ENCODE results near the gene AHDC1.
A peak's percentile ranks its signal among the peaks of the same experiment; 100 is the strongest.

The AHDC1 gene

DNA sequence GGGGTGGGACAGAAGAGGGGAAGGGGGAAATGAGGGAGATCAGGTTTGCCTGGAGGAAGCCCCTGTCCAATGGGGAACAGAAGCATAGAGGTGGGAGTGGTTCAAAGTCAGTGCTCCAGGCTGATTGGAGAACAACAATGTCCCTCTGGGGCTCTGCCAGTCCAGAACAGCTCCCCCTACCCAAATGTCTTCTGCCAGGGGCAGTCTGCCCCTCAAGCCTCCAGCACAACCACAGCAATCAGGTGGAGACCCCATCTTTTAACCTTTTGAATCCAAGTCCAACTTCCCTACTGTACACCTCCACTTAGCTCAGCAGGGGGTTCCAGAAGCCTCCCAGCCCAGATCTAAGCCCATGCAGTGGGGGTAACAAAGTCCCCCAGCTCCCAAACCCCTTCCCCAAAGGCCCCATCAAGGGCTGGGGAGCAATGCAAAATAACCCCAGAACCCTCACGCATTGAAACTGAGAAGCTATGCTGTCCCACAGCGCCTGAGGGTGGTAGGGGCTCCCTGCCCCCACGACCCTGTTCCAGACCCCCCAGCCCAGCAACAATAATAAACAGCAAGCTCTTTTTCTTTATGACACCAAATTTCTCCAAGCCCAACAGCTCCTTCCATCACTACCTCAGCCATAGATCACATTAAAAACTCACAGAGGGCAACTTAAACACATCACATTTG is 3.3 kb downstream of the AHDC1 start:
- peaks cover 59% of the 10 kb centered on the region for H3K4me1 ChIP-seq (ENCODE audit: insufficient read depth, low read length)
- H3K36me3 ChIP-seq (ENCODE audit: insufficient read depth, low read length): no peaks in the 10 kb centered on the region
- no peaks in the 10 kb centered on the region for H3K9me3 ChIP-seq (ENCODE audit: control insufficient read depth, insufficient read depth, low read length)
- H3K9ac ChIP-seq (ENCODE audit: low read depth, low read length): no peak overlapping the region

DNA sequence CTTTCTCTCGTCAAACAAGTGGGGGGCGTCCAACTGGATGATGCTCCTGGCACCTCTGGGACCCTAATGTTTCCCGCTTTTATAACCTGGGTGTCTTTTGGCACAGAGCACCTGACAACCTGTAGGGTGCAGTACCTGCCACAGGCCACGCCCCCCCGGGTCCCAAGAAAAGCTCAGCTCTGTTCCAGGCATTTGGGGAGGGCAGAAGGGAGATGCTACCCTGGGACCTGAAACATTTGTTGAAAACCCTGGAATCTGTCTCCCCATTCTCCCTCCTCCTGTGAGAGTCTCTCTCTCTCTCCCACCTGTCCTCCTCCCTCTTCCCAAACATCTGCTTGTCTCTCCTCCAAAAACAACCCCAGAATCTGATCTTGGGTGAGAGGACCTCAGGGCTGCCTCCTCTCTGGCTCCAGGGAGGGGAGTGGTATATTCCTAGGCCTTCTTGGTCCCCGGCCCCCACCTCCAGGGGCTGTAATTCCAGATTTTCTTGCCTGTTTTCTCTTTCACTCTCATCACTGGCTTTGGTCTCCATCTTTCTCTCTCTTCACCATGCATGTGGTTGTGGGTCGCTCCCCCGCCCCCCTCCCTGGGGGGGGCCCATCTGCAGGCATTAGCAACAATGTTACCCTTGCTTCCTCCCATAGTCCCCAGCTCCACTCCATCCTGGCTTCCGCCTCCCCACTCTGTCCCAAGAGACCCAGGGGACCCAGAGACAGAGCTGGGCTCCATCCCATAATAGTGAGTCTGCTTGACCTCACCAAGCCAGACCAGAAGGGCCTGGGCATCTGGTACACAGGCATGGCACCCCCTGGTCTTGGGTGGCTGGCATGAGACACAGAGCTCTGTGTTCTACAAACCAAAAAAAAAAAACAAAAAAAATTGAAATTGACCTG is 4.1 kb downstream of the AHDC1 start:
- H3K4me1 ChIP-seq (ENCODE audit: insufficient read depth, low read length): peaks cover 59% of the 10 kb centered on the region
- no peaks in the 10 kb centered on the region for H3K9me3 ChIP-seq (ENCODE audit: control insufficient read depth, insufficient read depth, low read length)
- peak overlapping the region; percentile 14; the same call in 1 of the 2 replicates for H3K9ac ChIP-seq (ENCODE audit: low read depth, low read length)
- H3K36me3 ChIP-seq (ENCODE audit: insufficient read depth, low read length): no peaks in the 10 kb centered on the region

DNA sequence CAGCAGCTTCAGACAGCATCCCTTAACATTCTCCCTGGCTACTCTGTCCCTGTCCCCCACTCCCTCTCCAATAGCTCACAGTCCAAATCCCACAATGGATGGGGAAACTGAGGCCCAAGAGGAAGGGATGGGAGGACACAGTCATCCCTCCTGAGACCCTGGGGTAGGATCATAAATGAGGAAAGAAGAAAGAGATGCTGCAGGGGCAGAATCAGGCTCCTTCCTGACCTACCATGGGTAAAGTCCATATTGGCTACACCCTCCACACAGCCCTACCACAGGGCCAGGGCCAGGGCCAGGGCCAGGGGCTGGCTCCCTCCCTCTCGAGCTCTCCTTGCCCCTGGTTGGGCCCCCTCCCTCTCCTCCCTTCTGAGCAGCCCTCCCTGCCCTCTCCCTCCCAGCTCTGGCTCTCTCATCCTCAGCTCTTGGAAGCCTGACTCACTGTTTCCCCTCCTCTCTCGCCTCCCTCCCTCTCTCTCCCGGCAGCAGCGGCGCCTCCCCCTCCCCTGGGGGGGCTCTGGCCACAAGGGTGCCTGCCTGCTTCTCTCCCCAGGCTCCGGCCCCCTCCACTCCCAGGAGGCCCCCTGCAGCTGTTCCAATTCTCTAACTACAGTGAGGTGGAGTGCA is 4.9 kb downstream of the AHDC1 start:
- H3K9me3 ChIP-seq (ENCODE audit: control insufficient read depth, insufficient read depth, low read length): no peaks in the 10 kb centered on the region
- peaks cover 65% of the 10 kb centered on the region for H3K4me1 ChIP-seq (ENCODE audit: insufficient read depth, low read length)
- peak overlapping the region; percentile 14; the same call in 1 of the 2 replicates for H3K9ac ChIP-seq (ENCODE audit: low read depth, low read length)
- H3K36me3 ChIP-seq (ENCODE audit: insufficient read depth, low read length): no peaks in the 10 kb centered on the region

DNA sequence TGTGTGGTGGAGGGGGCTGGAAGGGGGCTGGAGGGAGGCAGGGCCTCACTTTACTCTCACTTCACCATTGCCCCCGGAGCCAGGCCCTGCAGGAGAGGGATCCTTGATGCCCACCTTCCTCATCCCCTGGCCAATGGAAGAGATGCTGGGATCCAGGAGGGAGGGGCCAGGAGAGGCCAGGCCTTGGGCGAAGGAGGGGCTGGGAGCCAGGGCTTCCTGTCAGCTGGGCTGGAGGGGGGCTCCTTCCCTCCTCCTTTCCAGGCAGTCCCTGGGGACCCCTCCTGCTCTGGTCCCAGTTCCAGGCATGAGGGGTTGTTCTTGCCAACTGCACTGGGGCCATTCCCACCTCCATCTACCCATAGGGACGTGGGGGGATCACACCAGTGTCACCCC is 5.7 kb downstream of the AHDC1 start:
- H3K9me3 ChIP-seq (ENCODE audit: control insufficient read depth, insufficient read depth, low read length): no peaks in the 10 kb centered on the region
- no peaks in the 10 kb centered on the region for H3K36me3 ChIP-seq (ENCODE audit: insufficient read depth, low read length)
- H3K9ac ChIP-seq (ENCODE audit: low read depth, low read length): no peak overlapping the region
- peaks cover 72% of the 10 kb centered on the region for H3K4me1 ChIP-seq (ENCODE audit: insufficient read depth, low read length)

DNA sequence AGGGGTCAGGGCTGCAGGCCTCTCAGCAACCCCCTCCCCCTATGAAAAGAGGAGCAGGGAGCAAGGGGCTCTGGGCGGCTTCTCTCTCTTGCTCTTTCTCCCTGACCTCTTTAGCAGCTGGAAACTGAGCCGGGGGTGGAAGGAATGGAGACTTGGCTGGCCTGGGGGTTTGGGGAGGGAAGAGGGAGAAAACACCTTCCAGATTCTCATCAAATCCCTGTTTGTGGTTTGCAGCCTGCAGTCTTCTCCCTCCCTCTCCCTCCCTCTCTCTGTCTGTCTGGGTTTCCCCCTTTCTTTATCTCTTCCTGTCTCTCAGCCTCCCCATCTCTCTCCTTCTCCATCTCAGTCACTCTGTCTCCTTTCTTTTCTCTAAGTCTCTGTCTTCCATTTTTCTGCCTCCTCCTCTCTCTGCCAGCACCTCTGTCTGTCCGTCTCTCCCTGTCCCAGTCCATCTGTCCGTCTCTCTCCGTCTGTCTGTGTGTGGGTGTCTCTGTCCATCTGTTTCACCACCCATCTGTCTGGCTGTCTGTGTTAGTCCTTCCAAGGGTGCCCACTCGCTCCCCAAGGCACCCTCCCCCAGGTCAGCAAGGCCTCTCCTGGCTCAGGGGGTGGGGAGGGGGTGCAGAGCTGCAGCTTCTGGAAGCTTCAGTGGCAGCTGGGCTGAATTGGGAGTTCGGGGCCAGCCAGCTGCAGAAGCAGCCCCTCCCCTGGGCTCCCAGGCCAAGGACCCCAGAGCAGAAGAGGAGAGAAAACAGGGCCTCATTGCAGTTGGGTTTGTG is 6.2 kb downstream of the AHDC1 start:
- peaks cover 75% of the 10 kb centered on the region for H3K4me1 ChIP-seq (ENCODE audit: insufficient read depth, low read length)
- H3K9me3 ChIP-seq (ENCODE audit: control insufficient read depth, insufficient read depth, low read length): no peaks in the 10 kb centered on the region
- no peaks in the 10 kb centered on the region for H3K36me3 ChIP-seq (ENCODE audit: insufficient read depth, low read length)
- no peak overlapping the region for H3K9ac ChIP-seq (ENCODE audit: low read depth, low read length)

- peaks cover 75% of the 10 kb centered on the region for H3K4me1 ChIP-seq (ENCODE audit: insufficient read depth, low read length)
Measured at GRCh38 chr1:27596986-27597385, 7.0 kb downstream of the AHDC1 start.

DNA sequence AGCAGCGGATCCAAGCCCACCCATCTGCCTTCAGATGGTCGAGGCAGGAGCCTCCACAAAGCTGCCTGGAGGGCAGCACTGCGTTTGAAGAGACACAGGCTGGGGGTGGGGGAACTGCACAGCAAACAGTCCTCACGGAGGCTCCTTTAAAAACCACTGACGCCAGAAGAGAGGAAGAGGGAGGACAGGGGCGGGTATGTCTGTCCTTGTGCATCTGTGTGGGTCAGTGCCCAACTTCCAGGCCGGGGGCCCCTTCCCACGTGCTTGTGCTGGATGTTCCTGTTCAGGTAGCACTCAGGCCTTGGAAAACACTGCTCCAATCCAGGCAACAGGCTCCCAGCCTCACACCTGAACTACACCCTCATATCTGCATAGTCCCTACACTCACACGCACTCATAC is 7.7 kb downstream of the AHDC1 start:
- H3K4me1 ChIP-seq (ENCODE audit: insufficient read depth, low read length): peaks cover 75% of the 10 kb centered on the region
- H3K36me3 ChIP-seq (ENCODE audit: insufficient read depth, low read length): no peaks in the 10 kb centered on the region
- H3K9ac ChIP-seq (ENCODE audit: low read depth, low read length): no peak overlapping the region
- H3K9me3 ChIP-seq (ENCODE audit: control insufficient read depth, insufficient read depth, low read length): no peaks in the 10 kb centered on the region

More at GRCh38 chr1:27596986-27597385, 7.0 kb downstream of the AHDC1 start:
- Histone ChIP-seq H3K9me3 (ENCODE audit: control insufficient read depth, insufficient read depth, low read length) (no peaks in the 10 kb centered on the region), H3K9ac (ENCODE audit: low read depth, low read length) (no peak overlapping the region), H3K36me3 (ENCODE audit: insufficient read depth, low read length) (no peaks in the 10 kb centered on the region)

DNA sequence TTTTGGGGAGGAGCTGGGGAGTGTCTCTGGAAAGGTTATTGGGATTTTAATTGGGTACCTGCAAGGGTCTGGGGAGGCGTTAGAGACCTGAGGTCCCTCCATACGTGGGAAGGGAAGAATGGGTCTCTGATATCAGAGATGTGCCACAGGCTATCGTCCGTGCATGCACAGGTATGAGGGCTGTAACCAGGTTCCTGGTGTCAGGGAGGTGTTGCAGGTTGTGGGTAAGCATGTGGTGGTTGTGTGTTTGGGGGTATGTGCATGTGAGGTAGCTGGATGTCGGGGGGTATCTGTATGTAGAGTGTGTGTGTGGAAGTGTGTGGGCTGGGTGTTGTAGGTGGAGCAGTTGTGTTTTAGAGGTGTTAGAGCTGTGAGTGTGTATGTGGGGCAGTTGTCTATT is 8.3 kb downstream of the AHDC1 start:
- Histone ChIP-seq H3K4me1 (ENCODE audit: insufficient read depth, low read length) (peaks cover 74% of the 10 kb centered on the region), H3K9me3 (ENCODE audit: control insufficient read depth, insufficient read depth, low read length) (no peaks in the 10 kb centered on the region), H3K36me3 (ENCODE audit: insufficient read depth, low read length) (no peaks in the 10 kb centered on the region), H3K9ac (ENCODE audit: low read depth, low read length) (no peak overlapping the region)

DNA sequence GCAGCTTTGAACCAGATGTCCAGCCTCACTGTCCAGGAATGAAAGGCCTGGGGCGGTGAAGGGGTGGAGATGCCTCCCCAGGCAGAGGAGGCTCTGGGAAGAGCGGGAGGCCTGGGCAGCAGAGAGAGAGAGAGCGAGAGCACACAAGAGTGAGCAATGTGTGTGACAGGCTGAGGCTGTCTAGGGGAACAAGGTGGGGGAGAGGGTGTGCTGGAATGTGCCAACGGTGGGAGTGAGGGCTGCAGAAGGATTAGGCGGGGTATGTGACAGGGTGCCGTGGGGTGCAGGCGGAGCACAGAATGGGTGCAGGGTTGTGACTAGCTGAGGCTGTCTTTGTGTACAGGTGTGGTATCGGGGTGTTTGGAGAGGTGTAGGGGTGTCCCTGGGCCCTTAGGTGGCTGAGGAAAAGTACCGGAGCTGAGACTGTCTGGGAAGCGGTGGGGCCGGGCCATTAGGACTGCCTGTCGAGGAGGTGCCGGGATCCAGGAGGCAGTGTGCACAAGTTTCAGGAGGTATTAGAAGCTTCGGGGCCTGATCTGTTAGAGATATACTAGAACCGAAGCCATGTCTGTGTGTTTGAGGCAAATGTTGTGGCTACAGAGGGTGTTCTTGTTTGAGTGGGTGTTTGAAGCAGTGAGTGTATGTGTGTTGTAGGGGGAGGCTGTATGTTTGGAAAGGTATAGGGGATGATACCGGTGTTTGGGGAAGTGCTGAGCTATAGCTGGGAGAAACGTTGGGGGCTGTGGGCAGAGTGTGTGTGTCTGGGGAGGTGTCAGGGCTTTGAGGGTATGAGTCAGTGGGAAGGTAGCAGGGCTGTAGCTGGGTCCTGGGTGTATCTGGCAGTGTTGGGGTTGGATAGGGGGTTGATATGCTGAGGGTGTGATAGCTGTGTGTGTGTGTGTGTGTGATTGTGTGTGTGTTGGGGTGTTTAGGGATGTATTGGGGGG is 9.1 kb downstream of the AHDC1 start:
- Histone ChIP-seq H3K36me3 (ENCODE audit: insufficient read depth, low read length) (no peaks in the 10 kb centered on the region), H3K9me3 (ENCODE audit: control insufficient read depth, insufficient read depth, low read length) (no peaks in the 10 kb centered on the region), H3K4me1 (ENCODE audit: insufficient read depth, low read length) (peaks cover 76% of the 10 kb centered on the region), H3K9ac (ENCODE audit: low read depth, low read length) (no peak overlapping the region)

GRCh38 chr1:27593678-27594563 is 10.0 kb downstream of the AHDC1 start:
- H3K9ac ChIP-seq (ENCODE audit: low read depth, low read length): peak overlapping the region; percentile 38; the same call in 1 of the 2 replicates
- H3K9me3 ChIP-seq (ENCODE audit: control insufficient read depth, insufficient read depth, low read length): no peaks in the 10 kb centered on the region
- no peaks in the 10 kb centered on the region for H3K36me3 ChIP-seq (ENCODE audit: insufficient read depth, low read length)
- peaks cover 69% of the 10 kb centered on the region for H3K4me1 ChIP-seq (ENCODE audit: insufficient read depth, low read length)

- peak overlapping the region; percentile 38; the same call in 1 of the 2 replicates for H3K9ac ChIP-seq (ENCODE audit: low read depth, low read length)
- no peaks in the 10 kb centered on the region for H3K9me3 ChIP-seq (ENCODE audit: control insufficient read depth, insufficient read depth, low read length)
- no peaks in the 10 kb centered on the region for H3K36me3 ChIP-seq (ENCODE audit: insufficient read depth, low read length)
- peaks cover 61% of the 10 kb centered on the region for H3K4me1 ChIP-seq (ENCODE audit: insufficient read depth, low read length)
Measured at GRCh38 chr1:27592931-27593677, 10.8 kb downstream of the AHDC1 start.

Data from ES-I3 (cell line).